Pancreas (tissue), 10 donors: ENCODE measurements around the gene SDHA. TPM values are rescaled to one million over a fixed set of nuclear protein-coding genes. Genes with fewer than 3 reads are reported as not detected.
"Not testable (repeated sequence)": the region's sequence is repeated elsewhere in the genome, so short reads cannot be mapped to it uniquely, and the experiment has no call there.

ENCODE experiments used
- ATAC-seq, 4 donors: fragments of 200-7000 bp; cut with Tn5 transposase; one replicate each; pipeline versions ENCODE4 v1.8.0 to v1.9.1; 2020; ENCODE audit warnings: mild to moderate bottlenecking in 4 of 4, moderate library complexity in 4 of 4
- DNase-seq, 6 donors: peaks; one replicate each; pipeline ENCODE4 v3.0.0-alpha.2; 2020
- FAIRE-seq: peaks from 2 replicates; lab custom pipeline; 2012; peaks lifted over from hg19 to GRCh38; lab: Jason Lieb, UNC
- H3K27ac ChIP-seq, 4 donors: fragments of 200-600 bp; sonication (generic); 1 replicate in 3 of 4; 2 replicates in 1 of 4; pipeline versions ENCODE4 v1.5.0 to v1.8.0; 2020
- H3K27me3 ChIP-seq, 4 donors: fragments of 200-600 bp; one replicate each; pipeline ENCODE4 v1.8.0; 2021
- H3K36me3 ChIP-seq, 3 donors: fragments of 200-600 bp; sonication (generic) in 1 of 3; one replicate each; pipeline versions ENCODE4 v1.5.0 to v1.8.0; 2020 to 2021
- H3K4me1 ChIP-seq, 3 donors: fragments of 200-600 bp; one replicate each; pipeline ENCODE4 v1.8.0; 2021
- H3K4me3 ChIP-seq, 4 donors: fragments of 200-600 bp; sonication (generic) in 2 of 4; one replicate each; pipeline versions ENCODE4 v1.5.0 to v1.8.0; 2020 to 2021
- H3K9me3 ChIP-seq, 4 donors: fragments of 200-600 bp; one replicate each; pipeline ENCODE4 v1.8.0; 2021
- CTCF ChIP-seq, 4 donors: fragments of 200-600 bp; sonication (generic) in 3 of 4; IDR thresholded peaks; one replicate each; pipeline versions ENCODE4 v1.5.0 to v1.8.0; 2021; ENCODE audit warnings: antibody characterized with exemption in 4 of 4
- WGBS, 2 donors: extraction: QIAGEN DNeasy Blood & Tissue Kit; methylation state at CpG; one replicate each; pipeline ENCODE4 v1.1.7; 2013; 5-methylcytosine and 5-hydroxymethylcytosine counted together
- intact Hi-C, 3 donors: fragments of 100-400 bp; cut with DNase I; formaldehyde crosslinking; loops; one replicate each; pipeline versions ENCODE4 v1.11.1 to v1.14.2; 2022
- polyA plus RNA-seq, 2 donors: library from polyadenylated mRNA; stranded (reverse); fragments of 200-250 nt; gene quantifications; one replicate each; pipeline ENCODE4 v1.2.3, GENCODE V29; 2013
- total RNA-seq, 6 donors: library from RNA; stranded (reverse); fragmentation: NEBNext Ultra II Directional in 4 of 6; extraction: Animal tissue kit (Norgen Biotek cat#: 25700) in 4 of 6; gene quantifications; one replicate each; pipeline versions ENCODE4 v1.2.1 to v1.2.4, GENCODE V29; 2021 to 2023
- donor health status: healthy with polysubstance abuse.
- donor health status: DM: no; HTN: no; CAD: no; lungs with moderate emphysema.
- donor health status: DM: no; HTN: no; CAD: no.
- donor health status: control.
- donor health status: control.
- donor health status: Bipolar disorder and iron deficiency.
- donor health status: DM: yes; HTN: yes; CAD: no.
- donor health status: DM: no; HTN: no; CAD: no.
- donor health status: DM: no; HTN: no; CAD: no.
- donor health status: DM: yes; HTN: yes; CAD: no.

SDHA gene
- total and polyA plus RNA-seq, 8 donors, result 37.9 to 69.4 (median 53.1) TPM

DNA sequence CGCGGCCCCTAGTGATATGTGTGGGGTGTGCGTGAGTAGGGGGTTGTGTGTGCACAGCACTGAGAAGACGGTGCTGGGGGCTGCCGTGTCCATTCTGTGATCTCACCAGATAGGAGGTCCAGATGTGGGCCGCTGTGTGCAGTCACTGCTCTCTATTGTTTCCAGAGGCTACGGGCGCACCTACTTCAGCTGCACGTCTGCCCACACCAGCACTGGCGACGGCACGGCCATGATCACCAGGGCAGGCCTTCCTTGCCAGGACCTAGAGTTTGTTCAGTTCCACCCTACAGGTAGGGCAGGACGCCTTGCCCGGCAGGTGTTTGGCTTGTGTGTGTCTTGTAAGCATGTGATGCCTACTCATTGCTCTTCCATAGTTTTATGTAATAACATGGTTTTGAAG is 12.6 kb downstream of the SDHA start:
- Histone ChIP-seq H3K9me3 (no peaks in the 10 kb centered on the region), H3K27me3 (no peaks in the 10 kb centered on the region), H3K36me3 (peaks cover 11 to 85% (median 14%) of the 10 kb centered on the region in 3 donors), H3K27ac (no peak overlapping the region), H3K4me1 (no peaks in the 10 kb centered on the region), H3K4me3 (no peak overlapping the region)
- no peak for TF ChIP-seq CTCF (IDR thresholded peaks at IDR 0.05)
- FAIRE-seq (no peak), DNase-seq (no peak), ATAC-seq (no peak)
- intact Hi-C loops, result no loop called here
- WGBS, 2 donors, result 95 to 96% methylated on average over 14 of the region's 14 CpGs

GRCh38 chr5:231661-232060 is 13.5 kb downstream of the SDHA start:
- H3K27me3 ChIP-seq, result no peaks in the 10 kb centered on the region
- no peaks in the 10 kb centered on the region for H3K4me1 ChIP-seq
- DNase-seq, result no peak
- intact Hi-C loops, result no loop called here
- H3K4me3 ChIP-seq, result no peak overlapping the region
- H3K27ac ChIP-seq, result no peak overlapping the region
- peaks cover 8 to 82% (median 14%) of the 10 kb centered on the region in 3 donors for H3K36me3 ChIP-seq
- no peak for FAIRE-seq
- H3K9me3 ChIP-seq, result no peaks in the 10 kb centered on the region
- ATAC-seq, result no peak
- TF ChIP-seq CTCF (IDR thresholded peaks at IDR 0.05), result no peak
- WGBS, 2 donors, result 85 to 89% methylated on average over 13 of the region's 13 CpGs

- DNase-seq, ATAC-seq: not testable (repeated sequence)
- WGBS, 2 donors, result 97% methylated on average over 20 of the region's 20 CpGs
These were observed 15.3 kb downstream of the SDHA start for GRCh38 chr5:233426-233825.

DNA sequence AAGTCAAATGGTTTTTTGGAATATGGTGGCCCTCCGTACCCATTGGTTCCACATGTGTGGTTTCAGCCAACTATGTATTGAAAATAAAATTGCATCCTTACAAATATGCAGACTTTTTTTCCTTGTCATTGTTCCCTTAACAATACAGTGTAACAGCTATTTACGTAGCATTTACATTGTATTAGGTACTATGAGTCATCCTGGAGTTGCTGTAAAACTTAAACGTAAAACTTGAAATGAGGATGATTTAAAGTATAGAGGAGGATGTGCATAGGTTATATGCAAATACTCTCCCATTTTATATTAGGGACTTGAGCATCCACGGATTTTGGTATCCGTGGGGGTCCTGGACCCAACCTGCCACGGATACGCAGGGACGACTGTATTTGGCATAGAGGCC is 16.3 kb downstream of the SDHA start:
- Histone ChIP-seq H3K27me3 (no peaks in the 10 kb centered on the region), H3K36me3 (peaks cover 5 to 69% (median 8%) of the 10 kb centered on the region in 3 donors), H3K27ac (no peak overlapping the region), H3K4me1 (no peaks in the 10 kb centered on the region), H3K9me3 (no peaks in the 10 kb centered on the region), H3K4me3 (no peak overlapping the region)
- FAIRE-seq (no peak), DNase-seq (no peak), ATAC-seq (no peak)
- intact Hi-C loops, result no loop called here
- TF ChIP-seq CTCF (IDR thresholded peaks at IDR 0.05), result no peak
- WGBS, 2 donors, result 93% methylated on average over 8 of the region's 8 CpGs

More at GRCh38 chr5:233426-233825, 15.3 kb downstream of the SDHA start:
- H3K4me3 ChIP-seq, intact Hi-C loops, H3K9me3 ChIP-seq, FAIRE-seq, H3K4me1 ChIP-seq, H3K27ac ChIP-seq, H3K27me3 ChIP-seq: not testable (repeated sequence)
- H3K36me3 ChIP-seq, result peaks cover 8 to 72% (median 13%) of the 10 kb centered on the region in 3 donors

- 94 to 99% methylated on average over 6 to 7 of the region's 9 CpGs for WGBS, 2 donors
These were observed 17.4 kb downstream of the SDHA start for GRCh38 chr5:235527-235926.

DNA sequence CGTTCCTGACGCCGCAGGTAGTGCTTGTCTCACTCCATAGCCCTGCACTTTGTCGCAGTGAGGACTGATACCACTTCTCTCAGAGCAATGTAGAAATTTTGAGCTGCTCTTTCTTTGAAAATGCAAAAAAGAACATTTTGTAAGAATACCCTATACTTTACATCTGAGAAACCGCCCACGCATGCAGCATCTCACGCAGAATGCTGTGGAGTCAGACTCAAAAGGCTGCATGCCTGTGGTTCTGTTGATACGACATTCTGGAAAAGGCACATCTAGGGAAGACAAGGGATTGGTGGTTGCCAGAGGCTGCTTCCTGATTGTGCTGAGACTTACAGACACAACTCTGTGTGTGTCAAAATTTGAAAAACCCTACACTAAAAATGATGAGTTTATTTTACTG is 19.8 kb downstream of the SDHA start:
- 95 to 96% methylated on average over 7 to 8 of the region's 8 CpGs for WGBS, 2 donors
- H3K27ac ChIP-seq, result not testable (repeated sequence)

More at GRCh38 chr5:235527-235926, 17.4 kb downstream of the SDHA start:
- H3K36me3 ChIP-seq, result peaks cover 4 to 71% (median 8%) of the 10 kb centered on the region in 3 donors
- ATAC-seq, H3K27me3 ChIP-seq, FAIRE-seq, intact Hi-C loops, H3K4me3 ChIP-seq, H3K27ac ChIP-seq, DNase-seq, H3K9me3 ChIP-seq, H3K4me1 ChIP-seq: not testable (repeated sequence)

GRCh38 chr5:240550-240949 is 22.4 kb downstream of the SDHA start:
- FAIRE-seq, H3K27ac ChIP-seq, H3K9me3 ChIP-seq, DNase-seq, ATAC-seq, H3K4me3 ChIP-seq, H3K27me3 ChIP-seq, H3K4me1 ChIP-seq, intact Hi-C loops: not testable (repeated sequence)
- H3K36me3 ChIP-seq, result peaks cover 0 to 48% (median 0%) of the 10 kb centered on the region in 3 donors
- WGBS, 2 donors, result 95 to 98% methylated on average over 7 of the region's 7 CpGs

More for the DNA sequence above, 19.8 kb downstream of the SDHA start:
- ATAC-seq, H3K4me1 ChIP-seq, intact Hi-C loops, H3K4me3 ChIP-seq, FAIRE-seq, DNase-seq, H3K27me3 ChIP-seq, H3K9me3 ChIP-seq: not testable (repeated sequence)
- H3K36me3 ChIP-seq, result peaks cover 4 to 70% (median 5%) of the 10 kb centered on the region in 3 donors

DNA sequence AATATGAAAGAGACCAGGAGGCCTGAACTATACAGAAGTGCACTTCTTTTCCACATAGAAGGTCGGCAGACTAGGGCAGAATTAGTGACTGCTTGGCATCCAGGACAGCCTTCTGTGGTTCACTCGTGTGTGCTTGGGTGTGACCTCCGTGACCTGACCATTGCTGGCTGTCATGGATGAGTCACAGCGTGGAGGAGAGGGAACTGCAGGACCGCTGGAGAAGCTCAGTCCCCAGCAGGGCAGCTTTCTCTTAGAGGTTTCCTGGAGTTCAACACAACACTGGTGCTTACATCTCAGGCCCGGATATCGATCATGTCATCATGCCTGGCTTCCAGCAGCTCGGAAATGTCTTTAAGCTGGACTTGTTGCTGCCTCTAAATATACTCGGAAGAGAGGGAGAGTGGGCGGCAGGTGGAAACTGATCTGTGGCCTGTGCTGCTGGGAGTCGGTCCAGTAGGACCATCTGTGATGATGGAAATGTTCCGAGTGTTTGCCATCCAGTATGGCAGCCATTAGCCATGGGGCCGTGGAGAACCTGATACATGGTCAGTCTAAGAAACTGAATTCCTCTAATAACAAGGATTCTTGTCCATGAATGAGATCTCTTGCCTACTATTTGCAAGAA is 23.0 kb downstream of the SDHA start:
- ATAC-seq, H3K4me3 ChIP-seq, FAIRE-seq, H3K27ac ChIP-seq, H3K9me3 ChIP-seq, intact Hi-C loops, DNase-seq, H3K27me3 ChIP-seq, H3K4me1 ChIP-seq: not testable (repeated sequence)
- WGBS, 2 donors, result 84 to 97% methylated on average over 13 of the region's 13 CpGs
- H3K36me3 ChIP-seq, result peaks cover 0 to 45% (median 0%) of the 10 kb centered on the region in 3 donors

DNA sequence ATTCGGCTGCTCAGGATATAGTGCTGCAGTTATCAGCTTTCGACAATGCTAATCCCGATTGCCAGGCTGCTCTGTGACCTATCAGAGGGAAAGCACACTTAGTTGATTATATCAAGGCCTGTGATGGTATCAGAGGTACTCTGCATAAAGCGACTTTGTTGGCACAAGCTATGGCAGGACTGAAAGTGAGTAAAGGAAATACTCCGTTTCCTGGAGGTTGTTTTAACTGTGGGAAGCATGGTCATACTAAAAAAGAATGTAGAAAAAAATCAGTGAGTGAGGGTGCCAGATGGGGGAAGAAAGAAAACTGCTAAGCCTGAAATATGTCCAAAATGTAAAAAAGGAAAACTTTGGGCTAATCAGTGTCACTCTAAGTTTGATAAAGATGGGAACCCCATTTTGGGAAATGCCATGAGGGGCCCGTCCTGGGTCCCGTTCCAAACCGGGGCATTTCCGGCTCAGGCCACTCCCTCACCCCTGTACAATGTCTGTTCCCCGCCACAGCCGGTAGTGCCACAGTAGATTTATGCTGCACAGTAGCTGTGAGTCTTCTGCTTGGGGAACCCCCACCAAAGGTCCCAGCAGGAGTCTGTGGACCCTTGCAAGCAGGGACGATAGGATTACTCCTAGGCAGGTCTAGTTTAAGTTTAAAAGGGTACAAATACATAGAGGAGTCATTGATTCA is 25.7 kb downstream of the SDHA start:
- H3K27me3 ChIP-seq, FAIRE-seq, H3K4me1 ChIP-seq, H3K27ac ChIP-seq, H3K4me3 ChIP-seq, ATAC-seq, H3K9me3 ChIP-seq, intact Hi-C loops, DNase-seq: not testable (repeated sequence)
- peaks cover 0 to 41% (median 4%) of the 10 kb centered on the region in 3 donors for H3K36me3 ChIP-seq
- 88 to 90% methylated on average over 12 of the region's 12 CpGs for WGBS, 2 donors
